HG03103 (cell line): ENCODE data around the gene ITPK1.

Experiments
- ATAC-seq: cut with Tn5 transposase; IDR thresholded peaks from one replicate; pipeline ENCODE4 v1.9.1; 2021; ENCODE audit warnings: low read depth; ENCODE audit not compliant: unreplicated experiment

The ITPK1 gene

DNA sequence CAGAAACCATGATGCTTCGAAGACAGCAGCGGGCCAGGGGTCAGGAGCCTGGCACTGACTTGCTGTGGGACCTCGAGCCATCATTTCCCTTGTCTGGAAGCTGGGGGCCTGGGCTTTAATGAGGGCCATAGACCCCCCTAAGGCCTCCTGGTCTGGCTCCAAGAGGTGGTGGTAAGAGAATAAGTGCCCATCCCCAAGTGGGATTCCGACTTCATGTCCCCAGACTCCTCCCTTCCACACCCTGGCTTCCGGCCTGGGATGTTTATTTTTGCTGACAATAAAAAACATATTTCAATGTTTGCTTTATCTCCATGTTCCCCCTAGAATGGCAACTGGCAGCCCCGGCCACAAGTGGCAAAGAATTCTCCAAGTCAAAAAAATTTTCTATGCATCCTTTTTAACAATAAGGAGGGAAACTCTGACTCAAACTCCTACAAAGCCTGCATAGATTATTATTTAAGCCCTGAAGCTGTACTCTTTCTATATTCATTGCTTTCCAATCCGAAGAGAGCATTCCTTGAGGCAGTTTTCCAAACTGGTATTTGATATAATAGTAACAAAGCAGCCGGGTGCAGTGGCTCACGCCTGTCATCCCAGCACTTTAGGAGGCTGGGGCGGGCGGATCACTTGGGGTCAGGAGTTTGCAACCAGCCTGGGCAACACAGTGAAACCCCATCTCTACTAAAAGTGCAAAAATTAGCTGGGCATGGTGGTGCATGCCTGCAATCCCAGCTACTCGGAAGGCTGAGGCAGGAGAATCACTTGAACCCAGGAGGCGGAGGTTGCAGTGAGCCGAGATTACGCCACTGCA lies 84.0 kb downstream of the ITPK1 start:
- no peak for ATAC-seq

DNA sequence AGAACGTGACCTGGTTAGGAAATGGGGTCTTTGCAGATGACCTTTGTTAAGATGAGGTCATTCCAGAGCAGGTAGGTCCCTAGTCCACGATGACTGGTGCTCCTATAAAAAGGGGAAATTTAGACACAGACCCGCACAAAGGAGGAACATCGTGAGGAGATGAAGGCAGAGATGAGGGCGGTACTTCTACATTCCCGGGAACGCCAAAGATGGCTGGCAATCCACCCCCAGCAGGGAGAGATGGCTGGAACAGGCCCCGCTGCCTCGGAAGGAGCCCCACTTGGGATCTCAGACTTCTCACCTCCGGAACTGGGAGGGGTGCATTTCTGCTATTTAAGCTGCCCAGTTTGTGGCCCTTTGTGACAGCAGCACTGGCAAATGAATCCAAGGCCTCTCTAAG lies 85.0 kb downstream of the ITPK1 start:
- ATAC-seq: no peak

DNA sequence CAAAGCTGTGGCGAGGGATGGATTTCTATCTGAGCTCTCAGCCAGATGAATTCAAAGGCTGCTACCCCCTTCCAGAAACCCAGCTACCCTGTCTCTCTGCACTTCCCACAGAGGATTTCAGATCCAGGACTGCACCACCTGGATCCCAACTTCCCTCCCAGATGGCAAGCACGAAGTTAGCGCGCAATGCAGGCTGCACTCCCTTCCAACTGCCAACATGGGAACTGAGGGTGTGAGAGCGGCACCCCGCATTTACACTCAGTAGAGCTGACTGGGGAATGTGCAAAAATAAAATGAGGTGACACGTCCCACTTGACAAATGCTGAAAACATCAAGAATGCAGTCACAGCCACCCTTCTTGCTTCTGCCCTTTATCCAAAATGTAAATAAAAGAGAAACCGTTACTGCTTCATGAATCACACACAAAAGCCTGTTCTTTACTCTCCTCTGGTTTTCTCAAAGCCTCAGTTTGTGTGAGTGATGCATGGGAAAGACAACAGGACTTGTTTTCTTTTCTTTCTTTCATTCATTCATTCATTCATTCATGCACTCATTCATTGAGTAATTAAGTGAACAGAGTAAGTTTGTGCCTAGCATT lies 85.7 kb downstream of the ITPK1 start:
- ATAC-seq: no peak

DNA sequence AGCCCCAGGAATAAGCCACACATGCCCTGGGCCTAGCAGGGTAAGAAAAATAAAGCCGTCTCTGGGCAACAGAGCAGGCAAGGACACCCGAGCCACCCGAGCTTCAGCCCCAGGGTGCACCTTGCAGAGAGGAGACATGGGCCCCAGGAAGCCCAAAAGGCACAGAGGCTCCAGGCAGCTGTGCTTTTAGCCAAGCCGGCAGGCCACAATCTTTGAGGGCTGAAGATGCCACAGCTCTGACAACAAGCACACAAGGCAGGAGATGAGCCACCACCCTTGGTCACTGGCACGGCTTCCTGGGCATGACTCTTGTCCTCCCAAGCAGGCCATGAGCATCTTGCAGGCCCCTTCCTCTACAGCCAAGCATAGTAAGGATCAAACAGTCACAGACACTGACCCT lies 86.3 kb downstream of the ITPK1 start:
- no peak for ATAC-seq

DNA sequence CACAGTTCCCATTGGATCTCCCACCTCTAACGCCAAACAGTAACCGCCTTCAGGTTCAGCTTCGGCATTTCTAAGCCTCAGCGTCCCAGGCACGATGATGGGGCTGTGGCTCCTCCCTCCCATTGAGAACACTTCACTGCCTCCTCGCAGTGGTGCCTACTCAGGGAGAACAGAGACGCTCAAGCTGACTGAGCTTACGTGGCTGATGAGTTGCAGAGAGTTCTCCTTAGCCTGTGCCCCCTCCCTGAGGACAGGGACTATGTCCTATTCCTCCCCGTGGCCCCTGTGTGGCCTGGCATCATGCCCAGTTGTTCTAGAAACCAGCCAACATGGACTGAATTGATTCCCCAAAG lies 87.0 kb downstream of the ITPK1 start:
- ATAC-seq: no peak

DNA sequence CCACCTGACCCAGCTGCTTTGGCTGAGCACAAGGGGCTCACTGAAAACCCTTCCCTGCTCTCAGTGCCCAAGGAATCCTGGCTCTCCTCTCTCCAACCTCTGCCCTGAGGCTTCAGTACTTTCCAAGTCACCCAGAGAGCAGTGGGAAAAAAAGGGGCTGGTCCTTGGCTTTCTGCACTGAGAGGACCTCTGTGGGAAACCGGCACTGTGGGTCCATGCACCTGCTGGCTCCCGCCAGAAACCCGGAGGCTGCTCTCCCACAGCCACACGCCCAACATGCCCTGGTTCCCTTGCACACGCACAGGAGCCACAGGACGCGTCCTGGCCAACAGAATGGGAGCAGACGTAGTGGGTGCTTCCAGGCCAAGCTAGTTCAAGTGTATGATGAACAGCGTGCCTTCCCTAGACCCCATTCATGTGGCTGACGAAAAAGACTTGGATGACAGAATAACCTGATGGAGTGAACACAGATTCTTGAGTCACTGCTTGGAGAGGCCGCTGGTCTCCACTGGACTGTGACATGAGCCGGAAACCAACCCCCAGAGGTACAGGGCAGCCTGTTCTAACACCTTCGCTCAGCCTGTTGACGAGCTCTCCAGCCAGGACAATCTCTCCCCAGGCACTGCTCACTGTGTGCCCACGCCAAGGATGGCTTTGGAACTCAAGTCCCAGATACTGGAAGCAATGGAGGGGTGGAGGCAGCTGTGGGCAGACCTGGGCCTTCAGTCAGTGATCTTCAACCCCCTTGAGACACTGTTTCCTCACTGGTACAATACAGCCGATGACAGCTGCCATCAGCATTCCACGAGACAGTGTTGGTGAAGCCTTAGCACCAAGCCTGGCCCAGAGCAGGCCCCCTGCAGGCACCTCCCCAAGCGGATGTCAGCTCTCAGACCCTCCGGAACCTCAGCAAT lies 87.7 kb downstream of the ITPK1 start:
- no peak for ATAC-seq

DNA sequence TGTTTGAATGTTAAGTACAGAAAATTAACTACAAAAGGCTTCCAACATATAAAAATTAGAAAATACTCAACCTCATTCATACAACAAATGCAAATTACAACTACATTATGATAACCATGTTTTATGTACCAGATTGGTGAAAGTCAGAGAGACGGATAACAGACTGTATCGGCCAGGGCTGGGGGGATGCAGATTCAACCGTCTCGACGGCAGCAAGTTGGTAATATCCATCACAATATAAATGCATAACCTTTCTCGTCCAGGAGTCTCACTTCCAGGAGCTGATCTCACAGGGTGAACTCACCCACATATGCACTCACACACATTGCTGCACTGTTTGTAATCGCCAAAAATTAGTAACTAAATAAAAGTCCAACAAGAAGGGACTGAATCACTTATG lies 89.4 kb downstream of the ITPK1 start:
- no peak for ATAC-seq

DNA sequence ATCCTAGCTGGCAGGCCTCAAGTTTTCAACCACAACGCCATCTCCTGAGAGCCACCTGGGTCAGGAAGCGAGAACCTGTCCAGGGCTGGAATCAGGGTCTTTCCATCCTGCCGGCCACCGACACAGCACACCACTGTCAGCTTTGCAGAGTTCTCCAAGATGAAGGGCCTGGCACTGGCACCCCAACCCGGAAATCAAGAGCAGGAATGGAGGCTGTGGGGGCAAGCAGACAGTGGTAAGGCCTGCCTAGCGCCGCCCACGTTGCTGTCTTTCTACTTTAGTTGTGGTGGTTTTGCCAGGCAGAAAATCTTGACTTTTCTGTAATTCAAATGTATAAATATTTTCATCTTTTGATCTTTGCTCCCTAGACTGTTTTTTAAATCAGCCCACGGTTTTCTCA lies 90.7 kb downstream of the ITPK1 start:
- ATAC-seq: no peak

DNA sequence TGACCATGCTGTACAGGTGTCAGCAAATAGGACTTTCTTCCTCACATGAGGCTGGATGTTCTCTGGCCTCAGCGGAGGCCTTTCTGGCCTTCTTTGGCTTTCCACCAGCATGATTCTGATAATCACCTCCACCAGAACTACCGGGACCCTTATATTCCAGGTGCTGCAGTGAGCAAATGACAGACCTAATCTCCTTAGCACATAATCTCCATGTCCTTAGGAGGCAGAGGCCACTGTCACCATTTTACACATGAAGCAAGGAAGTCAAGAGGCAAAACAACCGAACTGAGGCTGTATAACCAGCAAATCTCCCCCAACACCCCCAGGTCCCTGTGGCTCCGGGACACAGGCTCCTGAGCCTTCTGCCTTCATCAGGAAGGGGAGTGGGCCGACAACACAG lies 91.2 kb downstream of the ITPK1 start:
- no peak for ATAC-seq

DNA sequence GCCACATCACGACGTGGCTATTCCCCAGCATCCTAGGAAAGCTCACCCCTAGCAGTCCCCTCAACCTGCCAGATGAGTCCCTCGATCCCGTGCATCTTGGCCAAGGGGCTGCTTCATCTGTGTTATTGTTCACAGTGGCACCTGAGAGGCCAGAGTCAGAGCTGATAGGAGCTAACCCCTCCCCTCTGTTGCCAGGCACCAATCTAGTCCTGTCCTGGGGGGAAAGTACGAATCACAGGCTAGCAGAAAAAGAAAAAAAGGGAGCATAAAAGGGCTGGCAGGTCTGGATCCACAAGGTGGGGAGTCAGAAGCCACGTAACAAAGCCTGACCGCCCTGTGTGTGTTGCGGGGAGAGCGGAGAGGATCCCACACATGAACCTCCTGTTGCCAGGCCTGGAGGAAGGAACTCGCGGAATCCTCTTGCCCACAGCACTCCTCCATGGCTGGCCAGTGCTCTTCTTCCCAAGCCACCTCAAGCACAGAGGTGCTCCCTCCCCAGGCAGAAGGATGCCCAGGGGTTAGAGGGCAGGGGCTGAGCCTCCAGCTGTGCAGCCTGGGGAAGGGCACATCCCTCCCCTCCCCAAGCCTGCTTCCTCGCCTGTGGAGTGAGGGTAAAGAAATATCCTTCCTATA lies 91.8 kb downstream of the ITPK1 start:
- no peak for ATAC-seq

DNA sequence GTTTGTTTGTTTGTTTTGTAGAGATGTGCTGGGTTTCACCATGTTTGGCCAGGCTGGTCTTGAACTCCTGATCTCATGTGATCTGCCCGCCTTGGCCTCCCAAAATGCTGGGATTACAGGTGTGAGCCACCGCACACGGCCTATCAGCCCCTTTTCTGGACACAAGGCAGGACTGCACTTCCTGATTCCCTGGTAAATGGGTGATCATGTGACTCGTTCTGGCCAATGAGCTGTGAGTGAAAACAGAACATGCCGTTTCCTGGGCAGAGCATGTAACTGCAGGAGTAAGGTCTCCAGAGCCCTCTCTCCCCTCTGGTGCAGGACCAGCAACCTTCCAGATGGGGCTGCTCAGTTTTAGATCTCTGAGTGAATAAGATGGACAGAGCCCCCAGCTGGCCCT lies 92.7 kb downstream of the ITPK1 start:
- no peak for ATAC-seq

DNA sequence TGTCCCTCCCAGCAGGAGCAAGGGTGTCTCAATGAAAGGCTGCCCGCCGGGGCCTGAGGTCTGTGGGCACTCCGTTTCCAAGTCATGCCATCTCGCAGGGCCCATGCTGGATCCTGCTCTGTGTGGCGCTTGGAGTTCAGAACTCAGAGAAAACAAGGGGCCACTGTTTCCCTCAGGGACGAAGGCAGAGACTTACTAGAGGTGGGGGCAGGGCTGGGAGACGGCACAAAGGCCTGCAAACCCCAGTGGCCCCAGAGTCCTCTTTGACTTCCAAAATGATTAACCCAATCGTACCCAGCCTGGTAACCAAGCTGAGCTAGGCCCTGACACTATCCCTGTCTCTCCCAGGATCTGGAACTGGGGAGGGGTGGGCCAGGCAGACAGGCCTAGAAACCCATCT lies 95.8 kb downstream of the ITPK1 start:
- no peak for ATAC-seq

DNA sequence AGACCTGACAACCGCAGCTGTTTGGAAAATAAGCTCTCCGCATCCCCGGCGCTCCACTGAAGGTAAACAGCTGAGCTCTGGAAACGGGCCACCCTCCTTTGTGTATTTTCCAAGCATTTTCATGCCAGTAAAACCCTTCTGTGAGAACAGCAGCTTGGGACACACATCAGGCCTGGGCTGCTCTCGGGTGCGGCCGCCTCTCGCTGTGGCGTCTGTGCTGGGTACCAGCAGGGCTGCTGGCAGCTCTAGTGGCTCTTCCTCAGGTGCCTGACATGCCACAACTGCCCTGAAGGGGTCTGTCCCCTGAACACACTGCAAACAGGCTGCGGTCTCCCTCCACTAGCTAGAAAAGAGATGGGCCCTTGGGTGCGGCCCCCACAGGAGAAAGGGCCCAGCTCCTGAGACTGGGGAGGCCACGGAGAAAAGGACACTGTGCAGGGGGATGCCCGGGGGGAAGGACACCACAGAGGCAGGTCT lies 96.3 kb downstream of the ITPK1 start:
- no peak for ATAC-seq

DNA sequence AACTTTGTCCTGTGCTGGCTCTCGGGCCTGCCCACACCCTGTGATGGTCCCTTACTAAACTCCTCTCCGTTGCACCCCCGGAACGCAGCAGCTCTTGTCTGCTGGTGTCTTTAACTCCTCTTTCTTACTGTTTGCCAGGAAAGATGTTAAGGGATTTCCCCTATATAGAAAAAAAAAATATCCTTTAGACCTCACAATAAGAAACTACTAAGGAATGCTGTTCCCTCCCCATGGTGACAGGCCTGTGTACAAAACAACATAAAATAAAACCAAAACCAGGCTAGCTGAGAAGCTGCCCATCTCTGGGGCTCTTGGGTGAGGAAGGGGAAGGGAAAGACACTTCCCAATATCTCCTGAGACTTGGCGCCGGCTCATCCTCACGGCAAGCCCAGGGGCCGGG lies 97.4 kb downstream of the ITPK1 start:
- ATAC-seq: no peak

DNA sequence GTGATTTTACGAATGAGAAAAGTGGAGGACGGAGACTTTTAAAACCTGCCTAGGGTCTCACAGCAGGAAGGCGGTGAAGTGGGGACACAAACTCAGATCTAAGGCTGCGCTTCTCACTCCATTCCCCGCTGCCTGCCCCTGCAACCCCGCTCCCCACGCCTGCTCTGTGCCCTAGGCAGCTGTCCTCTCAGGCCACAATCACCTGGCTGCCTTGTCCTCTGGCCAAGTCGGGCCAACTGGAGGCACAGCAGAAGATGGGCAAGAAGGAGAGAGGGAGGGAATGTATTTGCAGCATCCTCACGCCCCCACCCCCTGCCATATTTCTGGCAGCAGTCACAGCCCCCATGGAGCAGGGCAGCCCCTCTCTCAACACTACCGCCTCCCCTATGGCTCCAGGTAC lies 97.8 kb downstream of the ITPK1 start:
- ATAC-seq: no peak

DNA sequence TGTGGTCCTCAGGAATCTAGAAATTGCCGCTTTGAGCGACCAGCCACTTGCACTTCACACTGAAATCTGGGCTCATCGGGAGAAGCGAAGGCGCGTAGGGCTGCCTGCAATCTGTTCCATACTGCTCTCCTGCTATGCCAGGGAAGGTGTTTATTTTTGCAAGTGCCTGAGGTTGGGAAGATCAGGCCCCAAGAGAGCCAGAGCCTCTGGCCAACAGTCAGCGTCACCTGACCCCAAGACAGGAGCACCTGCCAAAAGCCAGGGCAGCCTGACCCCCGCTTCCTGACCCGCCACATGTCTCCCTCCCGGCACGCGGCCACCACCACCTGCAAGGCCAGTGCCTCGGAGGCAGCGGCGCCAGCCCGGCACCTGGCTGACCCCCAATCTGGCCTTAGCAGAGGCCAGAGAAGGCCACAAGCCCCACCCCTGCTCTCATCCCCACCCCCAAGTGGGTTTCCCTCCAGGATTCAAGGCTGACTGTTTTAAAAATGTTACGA lies 98.4 kb downstream of the ITPK1 start:
- no peak for ATAC-seq

DNA sequence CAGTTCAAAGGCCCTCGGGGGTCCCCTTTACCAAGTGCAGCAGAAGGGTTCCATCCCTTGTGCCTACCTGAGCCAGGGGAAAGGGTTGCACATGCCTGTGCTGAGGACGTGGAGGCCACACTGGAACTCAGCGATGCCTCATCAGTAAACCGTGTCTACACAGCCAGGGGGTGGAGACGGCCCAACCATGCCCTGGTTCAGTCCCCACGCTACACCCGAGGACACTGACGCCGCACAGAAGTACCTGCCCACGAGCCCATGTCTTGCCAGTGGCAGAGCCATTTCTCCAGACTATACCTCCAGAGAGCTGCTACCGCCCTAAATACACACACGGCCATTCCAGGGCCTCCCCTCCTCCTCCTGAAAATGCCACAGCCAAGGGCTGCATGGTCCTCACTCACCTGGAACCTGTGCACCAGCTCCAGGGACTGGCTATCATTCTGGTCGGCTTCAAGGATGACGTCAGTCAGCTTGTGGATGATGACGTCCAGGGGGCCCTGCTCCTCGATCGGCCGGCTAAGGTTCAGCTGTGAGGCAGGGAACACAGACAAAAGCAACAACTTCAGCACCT lies 99.4 kb downstream of the ITPK1 start:
- ATAC-seq: no peak

DNA sequence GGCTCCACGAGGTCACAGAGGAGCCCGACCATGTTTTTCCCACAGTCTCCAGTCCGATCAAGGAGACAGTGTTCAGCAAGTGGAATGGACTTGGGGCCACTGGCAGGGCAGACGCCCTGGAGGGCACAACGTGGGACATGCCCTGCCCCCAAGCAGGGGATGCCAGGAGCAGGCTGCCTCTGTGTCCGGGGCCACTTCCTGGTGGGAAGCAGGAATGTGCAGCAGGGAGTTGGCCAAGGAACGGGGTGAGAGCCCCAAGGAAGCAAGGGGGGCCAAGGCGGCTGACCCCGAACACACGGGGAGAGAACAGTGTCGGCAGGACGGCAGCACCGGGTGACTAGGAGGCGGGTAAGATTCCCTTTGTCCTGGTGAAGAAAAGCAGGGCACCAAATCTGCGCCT lies 100.2 kb downstream of the ITPK1 start:
- no peak for ATAC-seq

DNA sequence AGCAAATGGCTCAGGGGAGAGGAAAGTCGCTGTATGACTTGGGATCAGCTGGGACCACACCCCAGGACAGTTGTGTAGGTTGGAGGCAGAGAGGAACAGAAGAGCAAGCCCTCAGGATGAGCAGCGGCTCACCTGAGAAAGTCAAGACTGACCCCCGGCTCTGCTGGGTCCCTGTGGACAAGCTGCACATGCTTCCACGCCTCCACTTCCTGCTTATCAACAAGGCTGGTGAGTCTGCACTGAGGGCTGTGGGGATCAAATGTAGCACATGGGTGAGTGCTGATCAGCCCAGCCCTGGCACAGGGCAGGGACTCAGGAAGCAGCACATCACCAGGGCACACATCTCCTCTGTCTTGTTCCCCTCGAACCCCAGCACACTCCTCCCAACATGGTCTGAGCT lies 100.7 kb downstream of the ITPK1 start:
- no peak for ATAC-seq
